ENCODE data around the gene PDIK1L. TPM values are rescaled to one million over a fixed set of nuclear protein-coding genes. Genes with fewer than 3 reads are reported as not detected.

Gene PDIK1L
- total RNA-seq, 4 donors from 2014 or later = 3.2 to 7.6 (median 4.6) TPM

DNA sequence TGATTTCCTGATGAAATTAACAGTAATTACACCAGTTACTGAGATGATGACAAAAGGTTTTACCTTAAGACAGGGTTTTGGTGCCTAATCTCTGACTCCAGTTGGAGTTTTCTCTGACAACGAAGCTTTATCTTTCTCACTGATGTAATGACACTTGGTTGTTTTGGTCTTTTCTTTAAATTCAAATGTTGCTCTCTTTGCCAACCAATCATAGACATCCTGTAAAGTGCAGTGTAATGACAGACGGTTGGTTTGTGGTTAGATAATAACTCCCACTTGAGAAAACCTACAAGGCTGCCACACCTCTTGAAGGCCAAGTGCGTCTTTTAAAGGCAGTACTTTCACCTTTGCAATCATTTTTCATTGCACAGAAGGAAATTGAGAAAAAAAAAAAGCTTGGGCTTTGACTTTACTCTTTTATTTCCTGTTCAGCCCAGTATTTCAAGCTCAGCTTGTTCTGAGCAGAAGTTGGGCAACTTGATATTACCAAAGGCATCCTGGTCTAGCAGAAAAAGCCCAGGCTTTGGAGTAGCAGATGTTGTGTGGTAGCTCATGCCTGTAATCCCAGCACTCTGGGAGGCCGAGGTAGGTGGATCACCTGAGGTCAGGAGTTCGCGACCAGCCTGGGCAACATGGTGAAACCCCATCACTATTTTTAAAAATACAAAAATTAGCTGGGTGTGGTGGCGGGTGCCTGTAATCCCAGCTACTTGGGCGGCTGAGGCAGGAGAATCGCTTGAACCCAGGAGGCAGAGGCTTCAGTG is 14.9 kb downstream of the PDIK1L start:
- DNase-seq (ENCODE audit: low spot score) (no peak), ATAC-seq (ENCODE audit: low FRiP score) (no peak)
- TF ChIP-seq, protein P1, sequence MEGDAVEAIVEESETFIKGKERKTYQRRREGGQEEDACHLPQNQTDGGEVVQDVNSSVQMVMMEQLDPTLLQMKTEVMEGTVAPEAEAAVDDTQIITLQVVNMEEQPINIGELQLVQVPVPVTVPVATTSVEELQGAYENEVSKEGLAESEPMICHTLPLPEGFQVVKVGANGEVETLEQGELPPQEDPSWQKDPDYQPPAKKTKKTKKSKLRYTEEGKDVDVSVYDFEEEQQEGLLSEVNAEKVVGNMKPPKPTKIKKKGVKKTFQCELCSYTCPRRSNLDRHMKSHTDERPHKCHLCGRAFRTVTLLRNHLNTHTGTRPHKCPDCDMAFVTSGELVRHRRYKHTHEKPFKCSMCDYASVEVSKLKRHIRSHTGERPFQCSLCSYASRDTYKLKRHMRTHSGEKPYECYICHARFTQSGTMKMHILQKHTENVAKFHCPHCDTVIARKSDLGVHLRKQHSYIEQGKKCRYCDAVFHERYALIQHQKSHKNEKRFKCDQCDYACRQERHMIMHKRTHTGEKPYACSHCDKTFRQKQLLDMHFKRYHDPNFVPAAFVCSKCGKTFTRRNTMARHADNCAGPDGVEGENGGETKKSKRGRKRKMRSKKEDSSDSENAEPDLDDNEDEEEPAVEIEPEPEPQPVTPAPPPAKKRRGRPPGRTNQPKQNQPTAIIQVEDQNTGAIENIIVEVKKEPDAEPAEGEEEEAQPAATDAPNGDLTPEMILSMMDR (IDR thresholded peaks at IDR 0.05) = no peak

DNA sequence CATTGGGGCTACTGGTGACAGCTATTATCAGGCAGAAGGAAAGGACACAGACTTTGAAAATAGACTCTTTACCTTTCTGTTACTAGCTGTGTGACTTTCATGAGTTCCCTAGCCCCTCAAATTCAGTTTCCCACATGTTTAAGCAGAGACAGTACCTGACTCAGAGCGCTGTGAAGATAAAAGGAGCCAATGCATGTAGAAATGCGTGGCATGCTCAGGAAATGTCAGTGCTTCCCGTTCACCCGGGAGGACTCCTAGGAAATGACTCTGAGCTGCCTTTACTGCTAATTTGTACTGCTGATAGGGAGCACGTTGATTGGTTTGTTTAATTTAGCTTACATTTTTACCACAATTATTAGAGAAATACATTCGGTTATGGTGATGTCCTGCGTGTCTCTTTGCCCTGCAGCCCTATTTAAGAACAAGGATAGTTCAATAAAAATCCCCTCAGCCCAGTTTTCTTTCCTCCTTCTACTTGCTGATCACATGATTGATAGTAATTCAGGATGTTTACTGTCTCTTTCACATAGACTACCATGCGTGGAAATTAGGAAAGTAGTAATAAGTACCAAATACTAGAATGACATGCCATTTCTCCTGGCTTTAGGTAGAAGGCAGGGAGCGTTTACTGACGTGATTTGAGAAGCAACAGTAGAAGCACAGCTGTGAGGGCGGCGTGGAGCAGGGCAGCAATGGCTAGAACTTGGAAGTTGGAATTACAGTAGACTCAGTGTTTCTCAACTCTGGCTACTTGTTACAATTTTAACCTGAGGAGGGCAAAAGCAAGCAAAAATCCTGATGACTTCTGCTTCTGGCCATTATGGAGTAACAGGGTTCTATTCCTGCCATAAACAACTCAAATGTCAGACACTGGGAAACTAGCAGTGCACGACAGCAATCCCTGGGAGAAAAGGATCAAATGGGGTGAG is 15.9 kb downstream of the PDIK1L start:
- TF ChIP-seq, protein P1 (IDR thresholded peaks at IDR 0.05) = no peak
- DNase-seq (ENCODE audit: low spot score) = no peak
- ATAC-seq (ENCODE audit: low FRiP score) = no peak

DNA sequence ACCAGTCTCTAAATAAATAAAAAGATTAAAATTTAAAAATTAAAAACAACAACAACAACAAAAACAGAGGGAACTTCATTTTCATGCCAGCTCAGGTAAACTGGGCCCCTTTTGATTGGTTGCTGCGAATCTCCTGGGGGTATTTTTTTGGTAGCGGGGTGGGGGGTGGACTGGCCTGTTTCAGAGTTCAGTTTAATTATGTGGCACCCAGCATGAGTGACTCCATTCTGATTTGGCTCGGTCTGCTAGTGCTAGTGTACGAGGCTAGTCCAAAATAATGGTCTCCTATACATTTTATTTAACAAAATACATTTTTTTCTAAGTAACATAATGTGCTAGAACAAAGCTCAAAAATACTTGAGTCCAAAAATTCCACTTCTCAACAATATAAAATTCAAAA is 18.2 kb downstream of the PDIK1L start:
- DNase-seq (ENCODE audit: low spot score) (no peak), ATAC-seq (ENCODE audit: low FRiP score) (no peak)
- TF ChIP-seq, protein P1 (IDR thresholded peaks at IDR 0.05) = no peak

DNA sequence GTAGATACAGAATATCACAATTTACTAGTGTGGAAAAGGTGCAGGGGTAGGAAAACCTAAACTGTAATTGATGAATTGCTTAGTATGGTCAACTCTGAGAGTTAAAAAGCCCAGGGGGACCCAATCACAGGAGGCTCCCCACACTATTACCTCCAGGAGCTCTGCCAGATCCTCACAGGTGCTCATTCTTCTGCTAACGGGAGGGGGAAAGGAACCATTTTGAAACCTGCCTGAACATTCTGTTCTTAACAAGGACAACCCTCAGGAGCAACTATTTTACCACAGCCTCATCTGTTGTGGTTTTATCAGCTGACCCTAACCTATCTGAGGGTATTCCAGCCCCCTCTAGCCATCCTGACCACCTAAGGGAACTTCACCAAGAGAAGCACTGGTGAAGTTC is 19.1 kb downstream of the PDIK1L start:
- DNase-seq (ENCODE audit: low spot score) (no peak), ATAC-seq (ENCODE audit: low FRiP score) (no peak)
- TF ChIP-seq, protein P1 (IDR thresholded peaks at IDR 0.05) = no peak

DNA sequence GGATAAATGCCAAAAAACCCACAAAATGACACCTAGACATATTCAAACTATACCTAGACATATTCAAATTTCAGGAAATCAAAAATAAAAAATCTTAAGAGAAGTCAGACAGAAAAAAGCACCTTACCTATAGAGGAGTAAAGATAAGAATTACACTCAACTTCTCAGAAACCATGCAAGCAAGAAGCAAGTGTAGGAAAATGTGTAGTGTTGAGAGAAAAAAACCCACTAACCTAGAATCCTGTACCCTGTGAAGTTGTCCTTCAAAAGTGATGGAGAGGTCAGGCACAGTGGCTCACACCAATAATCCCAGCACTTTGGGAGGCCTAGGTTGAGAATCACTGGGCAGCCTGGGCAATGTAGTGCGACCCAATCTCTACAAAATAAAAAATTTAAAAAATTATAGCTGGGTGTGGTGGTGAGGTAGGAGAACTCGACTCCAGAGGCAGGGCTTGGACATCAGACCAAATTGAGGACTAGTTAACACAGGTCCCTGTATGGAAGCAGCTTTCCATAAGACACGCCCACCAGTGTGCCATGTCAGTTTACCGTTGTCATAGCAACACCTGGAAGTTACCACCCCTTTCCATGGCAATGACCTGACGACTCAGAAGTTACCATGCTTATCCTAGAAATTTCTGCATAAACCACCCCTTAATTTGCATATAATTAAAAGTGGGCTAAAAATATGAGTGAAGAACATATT is 20.7 kb downstream of the PDIK1L start:
- TF ChIP-seq, protein P1 (IDR thresholded peaks at IDR 0.05) = no peak
- no peak for DNase-seq (ENCODE audit: low spot score)
- no peak for ATAC-seq (ENCODE audit: low FRiP score)

DNA sequence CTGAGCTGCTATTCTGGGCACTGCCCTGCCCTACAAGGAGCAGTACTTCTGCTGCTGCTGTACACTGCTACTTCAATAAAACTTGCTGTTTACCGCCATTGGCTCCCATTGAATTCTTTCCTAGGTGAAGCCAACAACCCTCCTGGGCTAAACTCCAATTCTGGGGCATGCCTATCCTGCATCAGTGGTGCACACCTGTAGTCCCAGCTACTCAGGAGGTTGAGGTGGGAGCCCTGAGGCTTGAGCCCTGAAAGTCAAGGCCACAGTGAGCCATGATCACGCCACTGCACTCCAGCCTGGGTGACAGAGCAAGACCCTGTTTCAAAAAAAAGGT is 21.2 kb downstream of the PDIK1L start:
- TF ChIP-seq, protein P1 (IDR thresholded peaks at IDR 0.05) = no peak
- no peak for DNase-seq (ENCODE audit: low spot score)
- ATAC-seq (ENCODE audit: low FRiP score) = no peak
